OCI-LY1 (cell line): ENCODE results near the gene CCDC154.

ENCODE experiments used
- H2AFZ ChIP-seq: fragments of 200-600 bp; sonication (generic), shearing (Covaris generic); 2 replicates; pipeline ENCODE4 v1.6.0; 2014; ENCODE audit warnings: antibody characterized with exemption, mild to moderate bottlenecking, low read length
- H3F3A ChIP-seq: fragments of 200-600 bp; sonication (generic), shearing (Covaris generic); 2 replicates; pipeline ENCODE4 v1.6.0; 2014; ENCODE audit warnings: mild to moderate bottlenecking, antibody characterized with exemption, low read length, moderate library complexity; ENCODE audit not compliant: insufficient read depth
- H3K27ac ChIP-seq: fragments of 200-600 bp; sonication (generic); 2 replicates; pipeline ENCODE4 v1.5.1; 2014; ENCODE audit warnings: low read length, mixed run types, mild to moderate bottlenecking, low read depth; ENCODE audit not compliant: poor library complexity, severe bottlenecking
- H3K27me3 ChIP-seq: fragments of 200-600 bp; sonication (generic); 2 replicates; pipeline ENCODE4 v1.6.0; 2014; ENCODE audit warnings: antibody characterized with exemption, mild to moderate bottlenecking, low read length, moderate library complexity; ENCODE audit not compliant: insufficient read depth
- H3K36me3 ChIP-seq: fragments of 200-600 bp; sonication (generic); 2 replicates; pipeline ENCODE4 v1.6.1; 2014; ENCODE audit warnings: mild to moderate bottlenecking, antibody characterized with exemption, low read length, moderate library complexity, mixed read lengths; ENCODE audit not compliant: insufficient read depth
- H3K4me1 ChIP-seq: fragments of 200-600 bp; sonication (generic); 2 replicates; pipeline ENCODE4 v1.5.1; 2014; ENCODE audit warnings: mild to moderate bottlenecking, low read length, moderate library complexity; ENCODE audit not compliant: insufficient read depth, severe bottlenecking
- H3K4me2 ChIP-seq: fragments of 200-600 bp; sonication (generic), shearing (Covaris generic); 2 replicates; pipeline ENCODE4 v1.6.1; 2014; ENCODE audit warnings: low read length
- H3K4me3 ChIP-seq: fragments of 200-600 bp; sonication (generic); 2 replicates; pipeline ENCODE4 v1.5.1; 2014; ENCODE audit warnings: low read length, low read depth, mild to moderate bottlenecking, mixed read lengths; ENCODE audit not compliant: poor library complexity, severe bottlenecking
- H3K79me2 ChIP-seq: fragments of 200-600 bp; shearing (Covaris generic); 2 replicates; pipeline ENCODE4 v1.6.1; 2016; ENCODE audit warnings: mixed run types, low read length, mixed read lengths; ENCODE audit not compliant: insufficient read depth
- H3K9ac ChIP-seq: fragments of 200-600 bp; sonication (generic), shearing (Covaris generic); 2 replicates; pipeline ENCODE4 v1.6.1; 2014; ENCODE audit warnings: mild to moderate bottlenecking, low read length, mixed read lengths
- H3K9me2 ChIP-seq: fragments of 200-600 bp; sonication (generic), shearing (Covaris generic); 2 replicates; pipeline ENCODE4 v1.6.1; 2014; ENCODE audit warnings: low read depth, mild to moderate bottlenecking, low read length, mixed read lengths
- H3K9me3 ChIP-seq: fragments of 200-600 bp; shearing (Covaris generic); 2 replicates; pipeline ENCODE4 v1.6.1; 2014; ENCODE audit warnings: low read length, mixed read lengths
- H4K20me1 ChIP-seq: fragments of 200-600 bp; sonication (generic), shearing (Covaris generic); 2 replicates; pipeline ENCODE4 v1.6.0; 2016; ENCODE audit warnings: mild to moderate bottlenecking, low read length; ENCODE audit not compliant: insufficient read depth
- CTCF ChIP-seq: fragments of 200-600 bp; sonication (generic), shearing (Covaris generic); IDR thresholded peaks from 2 replicates; pipeline ENCODE4 v1.5.1; 2017; ENCODE audit warnings: mild to moderate bottlenecking, antibody characterized with exemption, low read length, moderate library complexity, mixed read lengths
- EZH2 ChIP-seq: fragments of 200-600 bp; sonication (generic), shearing (Covaris generic); IDR thresholded peaks from 2 replicates; pipeline ENCODE4 v1.8.0; 2017; ENCODE audit warnings: borderline replicate concordance, mixed run types, mild to moderate bottlenecking, antibody characterized with exemption, low read length, moderate library complexity, mixed read lengths

Gene CCDC154

GRCh38 chr16:1466968-1467521 is 22.7 kb upstream of the CCDC154 start:
- H3K27ac ChIP-seq = no peak overlapping the region
- H3K9ac ChIP-seq = no peak overlapping the region
- H3K79me2 ChIP-seq = peaks cover 10% of the 10 kb centered on the region
- H3K4me2 ChIP-seq = no peak overlapping the region
- no peaks in the 10 kb centered on the region for H3K27me3 ChIP-seq
- H3F3A ChIP-seq = no peaks in the 10 kb centered on the region
- H3K9me3 ChIP-seq = no peaks in the 10 kb centered on the region
- H3K4me1 ChIP-seq = no peaks in the 10 kb centered on the region
- H2AFZ ChIP-seq = no peak overlapping the region
- H4K20me1 ChIP-seq = no peaks in the 10 kb centered on the region
- H3K4me3 ChIP-seq = no peak overlapping the region
- no peaks in the 10 kb centered on the region for H3K36me3 ChIP-seq
- TF ChIP-seq CTCF (no peak), EZH2 (no peak)
- no peaks in the 10 kb centered on the region for H3K9me2 ChIP-seq

GRCh38 chr16:1466054-1466453 is 21.7 kb upstream of the CCDC154 start:
- Histone ChIP-seq H3K36me3 (0 out of 2 replicates have a peak, but pooled peaks cover 4% of the 10 kb centered on the region), H3K79me2 (peaks cover 10% of the 10 kb centered on the region), H3K4me1 (no peaks in the 10 kb centered on the region), H3K4me3 (no peak overlapping the region), H3K4me2 (no peak overlapping the region), H2AFZ (no peak overlapping the region), H3K9me2 (no peaks in the 10 kb centered on the region), H4K20me1 (no peaks in the 10 kb centered on the region), H3K9me3 (no peaks in the 10 kb centered on the region), H3K27me3 (no peaks in the 10 kb centered on the region), H3F3A (no peaks in the 10 kb centered on the region), H3K27ac (no peak overlapping the region), H3K9ac (no peak overlapping the region)
- TF ChIP-seq EZH2 = no peak
- TF ChIP-seq CTCF = no peak

GRCh38 chr16:1465567-1465915 is 21.2 kb upstream of the CCDC154 start:
- no peak overlapping the region for H3K27ac ChIP-seq
- no peak overlapping the region for H3K9ac ChIP-seq
- H3K4me3 ChIP-seq = no peak overlapping the region
- no peak for TF ChIP-seq EZH2
- TF ChIP-seq CTCF = no peak
- no peak overlapping the region for H2AFZ ChIP-seq
- H3K9me2 ChIP-seq = no peaks in the 10 kb centered on the region
- no peaks in the 10 kb centered on the region for H4K20me1 ChIP-seq
- no peaks in the 10 kb centered on the region for H3K4me1 ChIP-seq
- H3K79me2 ChIP-seq = peaks cover 10% of the 10 kb centered on the region
- H3K27me3 ChIP-seq = no peaks in the 10 kb centered on the region
- H3K4me2 ChIP-seq = no peak overlapping the region
- no peaks in the 10 kb centered on the region for H3F3A ChIP-seq
- peaks cover 8% of the 10 kb centered on the region for H3K36me3 ChIP-seq
- no peaks in the 10 kb centered on the region for H3K9me3 ChIP-seq
